Liver (tissue), 9 donors: ENCODE measurements around the gene PLP2. TPM values are rescaled to one million over a fixed set of nuclear protein-coding genes. Genes with fewer than 3 reads are reported as not detected.

Source experiments
- DNase-seq: peaks from one replicate; pipeline ENCODE4 v3.0.0-alpha.2; 2017; ENCODE audit warnings: low spot score
- H3K27ac ChIP-seq, 2 donors: one replicate each; pipeline ENCODE4 v1.7.0; 2013; ENCODE audit warnings: inconsistent platforms in 2 of 2, low read length in 2 of 2, control low read depth in 1 of 2, low read depth in 1 of 2, mild to moderate bottlenecking in 1 of 2
- H3K27me3 ChIP-seq, 4 donors: one replicate each; pipeline versions ENCODE4 v1.6.1 to v1.7.0; 2013; ENCODE audit warnings: low read length in 3 of 4, inconsistent platforms in 1 of 4, mild to moderate bottlenecking in 1 of 4, moderate library complexity in 1 of 4; ENCODE audit not compliant: control insufficient read depth in 4 of 4, insufficient read depth in 4 of 4
- H3K36me3 ChIP-seq, 4 donors: one replicate each; pipeline versions ENCODE4 v1.6.1 to v1.7.0; 2013; ENCODE audit warnings: low read length in 3 of 4, mild to moderate bottlenecking in 3 of 4, low read depth in 1 of 4, moderate library complexity in 1 of 4; ENCODE audit not compliant: control insufficient read depth in 4 of 4, insufficient read depth in 3 of 4
- H3K4me1 ChIP-seq, 4 donors: one replicate each; pipeline versions ENCODE4 v1.6.1 to v1.7.0; 2013; ENCODE audit warnings: low read length in 3 of 4, mild to moderate bottlenecking in 3 of 4, moderate library complexity in 1 of 4; ENCODE audit not compliant: control insufficient read depth in 4 of 4, insufficient read depth in 4 of 4
- H3K4me3 ChIP-seq, 3 donors: one replicate each; pipeline versions ENCODE4 v1.6.1 to v1.7.0; 2013; ENCODE audit warnings: low read length in 3 of 3, control low read depth in 1 of 3, low read depth in 1 of 3, mild to moderate bottlenecking in 1 of 3
- H3K9ac ChIP-seq, 2 donors: one replicate each; pipeline ENCODE4 v1.7.0; 2013; ENCODE audit warnings: low read length in 2 of 2, mild to moderate bottlenecking in 2 of 2, moderate library complexity in 2 of 2, control low read depth in 1 of 2, low read depth in 1 of 2
- H3K9me3 ChIP-seq, 4 donors: one replicate each; pipeline versions ENCODE4 v1.6.1 to v1.7.0; 2013; ENCODE audit warnings: low read length in 3 of 4; ENCODE audit not compliant: control insufficient read depth in 4 of 4
- FOXA1 ChIP-seq: IDR thresholded peaks from 2 replicates; pipeline ENCODE4 v1.6.1; 2016; ENCODE audit warnings: antibody characterized with exemption
- GABPA ChIP-seq, 2 donors: IDR thresholded peaks in 1 of 2; conservative IDR thresholded peaks in 1 of 2; 2 replicates each; pipeline ENCODE4 v1.6.1; 2016; ENCODE audit warnings: antibody characterized with exemption in 2 of 2, mild to moderate bottlenecking in 1 of 2, moderate library complexity in 1 of 2
- HNF4A ChIP-seq, 2 donors: conservative IDR thresholded peaks; 2 replicates each; pipeline ENCODE4 v1.6.1; 2016; ENCODE audit warnings: antibody characterized with exemption in 2 of 2, mild to moderate bottlenecking in 2 of 2
- HNF4G ChIP-seq: IDR thresholded peaks from 2 replicates; pipeline ENCODE4 v1.6.1; 2016; ENCODE audit warnings: antibody characterized with exemption
- JUND ChIP-seq, 2 donors: IDR thresholded peaks; 2 replicates each; pipeline ENCODE4 v1.6.1; 2016; ENCODE audit warnings: antibody characterized with exemption in 2 of 2
- NR2F2 ChIP-seq: IDR thresholded peaks from 2 replicates; pipeline ENCODE4 v1.6.1; 2016; ENCODE audit warnings: antibody characterized with exemption
- SP1 ChIP-seq: IDR thresholded peaks from 2 replicates; pipeline ENCODE4 v1.6.1; 2018; ENCODE audit warnings: antibody characterized with exemption, mild to moderate bottlenecking
- TAF1 ChIP-seq: conservative IDR thresholded peaks from 2 replicates; pipeline ENCODE4 v1.6.1; 2016; ENCODE audit warnings: antibody characterized with exemption, mild to moderate bottlenecking
- YY1 ChIP-seq: IDR thresholded peaks from 2 replicates; pipeline ENCODE4 v1.6.1; 2016; ENCODE audit warnings: antibody characterized with exemption, mild to moderate bottlenecking
- whole genome bisulfite sequencing: extraction: QIAGEN DNeasy Blood & Tissue Kit; methylation state at CpG from one replicate; pipeline ENCODE4 v1.1.7; 2013; 5-methylcytosine and 5-hydroxymethylcytosine counted together
- polyA plus RNA-seq, 2 donors: library from polyadenylated mRNA; stranded (reverse) in 1 of 2; unstranded in 1 of 2; fragments of 200-250 nt in 1 of 2; fragments of >200 nt in 1 of 2; fragmentation: Nextera tagmentation in 1 of 2; extraction: Ambion mirVana in 1 of 2; gene quantifications; one replicate each; pipeline versions ENCODE4 v1.2.1 to v1.2.3, GENCODE V29; 2013 to 2015
- total RNA-seq, 2 donors: library from RNA; depleted of rRNA; stranded (reverse); fragments of >200 nt; gene quantifications; one replicate each; pipeline ENCODE4 v1.2.3, GENCODE V29; 2014
- TF ChIP-seq, protein P1 (sequence below): IDR thresholded peaks from 2 replicates; pipeline ENCODE4 v1.6.1; 2016; ENCODE audit warnings: antibody characterized with exemption
- TF ChIP-seq, protein P2 (sequence below): IDR thresholded peaks from 2 replicates; pipeline ENCODE4 v1.6.1; 2016; ENCODE audit warnings: antibody characterized with exemption, mild to moderate bottlenecking
- TF ChIP-seq, protein P3 (sequence below): IDR thresholded peaks from 2 replicates; pipeline ENCODE4 v1.6.1; 2016; ENCODE audit warnings: antibody characterized with exemption
- TF ChIP-seq, protein P4 (sequence below): fragments of 150-350 bp; IDR thresholded peaks from 2 replicates; pipeline ENCODE4 v1.5.1; 2017; ENCODE audit warnings: improper control_type of control experiment, low read depth, low read length; ENCODE audit not compliant: missing input control
- donor health status: healthy.
- donor health status: healthy.
- donor health status: healthy.
- donor health status: healthy.
- donor health status: healthy.

PLP2 gene
- total and polyA plus RNA-seq, 4 donors = 2.4 to 24.5 (median 14.7) TPM

DNA sequence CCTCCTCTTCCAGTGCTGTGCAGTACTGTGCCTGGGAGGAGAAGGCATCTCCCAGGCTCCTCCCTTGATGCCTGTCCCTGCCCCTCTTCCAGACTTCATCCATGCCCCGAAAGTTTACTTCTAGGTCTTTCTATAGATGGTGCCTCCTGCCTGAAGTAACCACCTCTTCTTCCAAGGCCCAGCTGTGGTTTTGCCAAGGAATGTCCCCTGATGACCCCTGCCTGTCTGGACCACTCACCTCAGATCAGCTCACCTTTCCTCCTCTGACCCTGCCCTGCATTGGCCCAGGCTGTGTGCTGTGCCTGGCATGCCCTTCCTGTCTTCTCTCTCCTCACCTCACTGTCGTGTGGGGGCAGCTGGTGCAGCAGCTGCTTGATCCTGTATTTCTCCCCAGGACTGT is 7.7 kb downstream of the PLP2 start:
- DNase-seq = no peak
- Histone ChIP-seq H3K9ac (no peak overlapping the region), H3K36me3 (peaks cover 0 to 24% (median 2%) of the 10 kb centered on the region in 4 donors), H3K9me3 (no peaks in the 10 kb centered on the region), H3K27ac (no peak overlapping the region), H3K4me3 (no peak overlapping the region), H3K27me3 (no peaks in the 10 kb centered on the region), H3K4me1 (no peaks in the 10 kb centered on the region)
- TF ChIP-seq SP1 (no peak), YY1 (no peak), JUND (IDR thresholded peaks at IDR 0.05) (no peak)
- WGBS = 91% methylated on average over 2 of the region's 2 CpGs

DNA sequence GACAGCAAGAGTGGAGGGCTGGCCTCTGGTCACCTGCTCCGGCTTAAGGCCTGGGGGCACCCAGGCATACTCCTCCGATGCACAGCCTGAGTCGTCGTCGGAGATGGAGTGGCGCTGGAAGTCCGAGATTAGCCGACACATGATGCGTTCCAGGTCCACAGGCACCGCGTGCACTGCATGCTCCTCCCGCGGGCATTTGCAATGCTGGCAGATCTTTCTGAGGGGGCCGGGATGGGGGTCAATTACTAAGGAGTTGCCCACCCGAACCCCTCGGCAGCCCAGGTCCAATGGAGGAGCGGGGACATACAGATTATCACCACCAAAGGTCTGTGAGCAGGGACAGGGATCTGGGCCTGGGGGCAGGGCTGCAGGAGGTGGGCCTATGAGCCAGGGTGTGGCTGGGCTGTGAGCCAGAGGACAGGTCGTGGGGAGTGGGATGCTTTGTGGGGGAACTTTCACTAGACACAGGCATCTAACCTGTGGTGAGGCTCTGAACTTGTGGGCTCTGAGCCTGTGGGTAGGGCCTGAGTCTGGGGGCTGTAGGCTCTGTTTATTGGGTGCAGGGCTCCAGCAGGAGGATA is 12.1 kb downstream of the PLP2 start:
- H3K4me3 ChIP-seq = no peak overlapping the region
- WGBS = 94% methylated on average over 18 of the region's 18 CpGs
- no peak overlapping the region for H3K27ac ChIP-seq
- H3K27me3 ChIP-seq = no peaks in the 10 kb centered on the region
- peaks cover 2 to 4% (median 3%) of the 10 kb centered on the region in 4 donors for H3K4me1 ChIP-seq
- TF ChIP-seq, protein P1, sequence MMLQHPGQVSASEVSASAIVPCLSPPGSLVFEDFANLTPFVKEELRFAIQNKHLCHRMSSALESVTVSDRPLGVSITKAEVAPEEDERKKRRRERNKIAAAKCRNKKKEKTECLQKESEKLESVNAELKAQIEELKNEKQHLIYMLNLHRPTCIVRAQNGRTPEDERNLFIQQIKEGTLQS = no peak
- TF ChIP-seq, protein P2, sequence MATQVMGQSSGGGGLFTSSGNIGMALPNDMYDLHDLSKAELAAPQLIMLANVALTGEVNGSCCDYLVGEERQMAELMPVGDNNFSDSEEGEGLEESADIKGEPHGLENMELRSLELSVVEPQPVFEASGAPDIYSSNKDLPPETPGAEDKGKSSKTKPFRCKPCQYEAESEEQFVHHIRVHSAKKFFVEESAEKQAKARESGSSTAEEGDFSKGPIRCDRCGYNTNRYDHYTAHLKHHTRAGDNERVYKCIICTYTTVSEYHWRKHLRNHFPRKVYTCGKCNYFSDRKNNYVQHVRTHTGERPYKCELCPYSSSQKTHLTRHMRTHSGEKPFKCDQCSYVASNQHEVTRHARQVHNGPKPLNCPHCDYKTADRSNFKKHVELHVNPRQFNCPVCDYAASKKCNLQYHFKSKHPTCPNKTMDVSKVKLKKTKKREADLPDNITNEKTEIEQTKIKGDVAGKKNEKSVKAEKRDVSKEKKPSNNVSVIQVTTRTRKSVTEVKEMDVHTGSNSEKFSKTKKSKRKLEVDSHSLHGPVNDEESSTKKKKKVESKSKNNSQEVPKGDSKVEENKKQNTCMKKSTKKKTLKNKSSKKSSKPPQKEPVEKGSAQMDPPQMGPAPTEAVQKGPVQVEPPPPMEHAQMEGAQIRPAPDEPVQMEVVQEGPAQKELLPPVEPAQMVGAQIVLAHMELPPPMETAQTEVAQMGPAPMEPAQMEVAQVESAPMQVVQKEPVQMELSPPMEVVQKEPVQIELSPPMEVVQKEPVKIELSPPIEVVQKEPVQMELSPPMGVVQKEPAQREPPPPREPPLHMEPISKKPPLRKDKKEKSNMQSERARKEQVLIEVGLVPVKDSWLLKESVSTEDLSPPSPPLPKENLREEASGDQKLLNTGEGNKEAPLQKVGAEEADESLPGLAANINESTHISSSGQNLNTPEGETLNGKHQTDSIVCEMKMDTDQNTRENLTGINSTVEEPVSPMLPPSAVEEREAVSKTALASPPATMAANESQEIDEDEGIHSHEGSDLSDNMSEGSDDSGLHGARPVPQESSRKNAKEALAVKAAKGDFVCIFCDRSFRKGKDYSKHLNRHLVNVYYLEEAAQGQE = no peak
- TF ChIP-seq YY1 = no peak
- H3K9me3 ChIP-seq = no peaks in the 10 kb centered on the region
- peaks cover 0 to 18% (median 0%) of the 10 kb centered on the region in 4 donors for H3K36me3 ChIP-seq
- H3K9ac ChIP-seq = no peak overlapping the region
- no peak for DNase-seq

DNA sequence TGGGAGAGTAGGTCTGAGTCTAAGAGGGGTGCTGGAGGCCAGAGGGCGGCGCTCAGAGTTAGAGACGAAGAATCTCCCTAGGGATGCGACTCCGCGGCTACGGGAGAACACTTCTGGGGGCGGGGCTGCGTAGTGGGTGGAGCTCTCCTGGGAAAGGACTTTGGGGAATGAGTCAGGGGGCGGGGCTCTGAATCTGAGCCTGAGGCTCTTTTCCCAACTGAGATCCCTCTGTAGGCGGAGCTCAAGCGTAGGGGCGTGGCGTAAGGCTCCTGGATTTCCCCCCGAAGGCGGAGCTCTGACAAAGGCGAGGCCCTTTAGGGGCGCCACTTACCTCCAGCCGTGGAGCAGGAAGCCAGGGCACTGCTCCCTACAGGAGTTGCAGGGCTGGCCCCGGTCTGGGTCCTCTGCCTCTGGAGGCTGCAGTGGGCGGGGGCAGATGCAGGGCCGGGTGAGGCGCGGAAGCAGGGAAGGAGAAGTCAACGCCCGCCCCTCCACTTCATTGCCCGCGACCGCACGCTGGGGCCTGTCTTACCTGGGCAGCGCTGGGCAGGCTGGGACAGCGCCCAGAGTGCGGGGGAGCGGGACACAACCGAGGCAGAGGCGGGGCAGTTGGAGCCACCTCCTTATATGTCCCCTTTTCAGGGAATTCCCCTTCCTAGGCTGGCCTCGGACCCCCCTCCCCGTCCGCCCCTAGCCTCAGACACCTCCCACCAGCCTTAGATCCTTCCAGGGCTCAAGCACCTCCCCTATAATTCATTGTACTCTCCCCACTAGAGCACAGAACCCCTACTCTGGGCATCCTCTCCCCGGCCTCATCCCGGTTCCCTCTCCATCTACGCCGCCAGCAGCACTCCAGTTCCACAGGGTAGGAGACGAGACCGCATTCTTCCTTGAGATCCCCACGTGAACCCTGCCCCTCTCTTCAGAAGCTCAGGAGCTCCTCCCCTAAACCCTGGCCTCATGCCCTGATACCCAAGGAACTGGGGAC is 12.9 kb downstream of the PLP2 start:
- Histone ChIP-seq H3K4me1 (peaks cover 2 to 4% (median 3%) of the 10 kb centered on the region in 4 donors), H3K4me3 (peak overlapping the region in 1 of 3 donors; percentile 7), H3K36me3 (peaks cover 0 to 10% (median 0%) of the 10 kb centered on the region in 4 donors), H3K27ac (peak overlapping the region in 1 of 2 donors; percentile 37), H3K27me3 (no peaks in the 10 kb centered on the region), H3K9me3 (no peaks in the 10 kb centered on the region), H3K9ac (no peak overlapping the region)
- 65% methylated on average over 46 of the region's 46 CpGs for WGBS
- peak; percentile 63 for DNase-seq
- TF ChIP-seq, protein P1 = no peak
- TF ChIP-seq, protein P3, sequence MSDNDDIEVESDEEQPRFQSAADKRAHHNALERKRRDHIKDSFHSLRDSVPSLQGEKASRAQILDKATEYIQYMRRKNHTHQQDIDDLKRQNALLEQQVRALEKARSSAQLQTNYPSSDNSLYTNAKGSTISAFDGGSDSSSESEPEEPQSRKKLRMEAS = no peak
- TF ChIP-seq HNF4G (no peak), HNF4A (conservative IDR thresholded peaks at IDR 0.05) (no peak), SP1 (no peak), JUND (IDR thresholded peaks at IDR 0.05) (no peak), GABPA (IDR thresholded peaks at IDR 0.05 in 1 of 2, conservative IDR thresholded peaks at IDR 0.05 in 1 of 2) (no peak), NR2F2 (no peak), FOXA1 (no peak), TAF1 (no peak)
- TF ChIP-seq, protein P4, sequence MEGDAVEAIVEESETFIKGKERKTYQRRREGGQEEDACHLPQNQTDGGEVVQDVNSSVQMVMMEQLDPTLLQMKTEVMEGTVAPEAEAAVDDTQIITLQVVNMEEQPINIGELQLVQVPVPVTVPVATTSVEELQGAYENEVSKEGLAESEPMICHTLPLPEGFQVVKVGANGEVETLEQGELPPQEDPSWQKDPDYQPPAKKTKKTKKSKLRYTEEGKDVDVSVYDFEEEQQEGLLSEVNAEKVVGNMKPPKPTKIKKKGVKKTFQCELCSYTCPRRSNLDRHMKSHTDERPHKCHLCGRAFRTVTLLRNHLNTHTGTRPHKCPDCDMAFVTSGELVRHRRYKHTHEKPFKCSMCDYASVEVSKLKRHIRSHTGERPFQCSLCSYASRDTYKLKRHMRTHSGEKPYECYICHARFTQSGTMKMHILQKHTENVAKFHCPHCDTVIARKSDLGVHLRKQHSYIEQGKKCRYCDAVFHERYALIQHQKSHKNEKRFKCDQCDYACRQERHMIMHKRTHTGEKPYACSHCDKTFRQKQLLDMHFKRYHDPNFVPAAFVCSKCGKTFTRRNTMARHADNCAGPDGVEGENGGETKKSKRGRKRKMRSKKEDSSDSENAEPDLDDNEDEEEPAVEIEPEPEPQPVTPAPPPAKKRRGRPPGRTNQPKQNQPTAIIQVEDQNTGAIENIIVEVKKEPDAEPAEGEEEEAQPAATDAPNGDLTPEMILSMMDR = no peak
- TF ChIP-seq, protein P2 = no peak
